GM21717 (cell line): ENCODE data around the gene FGGY.

ENCODE experiments used
- ATAC-seq: cut with Tn5 transposase; IDR thresholded peaks from one replicate; pipeline ENCODE4 v1.9.1; 2021; ENCODE audit warnings: mild to moderate bottlenecking, moderate library complexity; ENCODE audit not compliant: unreplicated experiment

The FGGY gene

DNA sequence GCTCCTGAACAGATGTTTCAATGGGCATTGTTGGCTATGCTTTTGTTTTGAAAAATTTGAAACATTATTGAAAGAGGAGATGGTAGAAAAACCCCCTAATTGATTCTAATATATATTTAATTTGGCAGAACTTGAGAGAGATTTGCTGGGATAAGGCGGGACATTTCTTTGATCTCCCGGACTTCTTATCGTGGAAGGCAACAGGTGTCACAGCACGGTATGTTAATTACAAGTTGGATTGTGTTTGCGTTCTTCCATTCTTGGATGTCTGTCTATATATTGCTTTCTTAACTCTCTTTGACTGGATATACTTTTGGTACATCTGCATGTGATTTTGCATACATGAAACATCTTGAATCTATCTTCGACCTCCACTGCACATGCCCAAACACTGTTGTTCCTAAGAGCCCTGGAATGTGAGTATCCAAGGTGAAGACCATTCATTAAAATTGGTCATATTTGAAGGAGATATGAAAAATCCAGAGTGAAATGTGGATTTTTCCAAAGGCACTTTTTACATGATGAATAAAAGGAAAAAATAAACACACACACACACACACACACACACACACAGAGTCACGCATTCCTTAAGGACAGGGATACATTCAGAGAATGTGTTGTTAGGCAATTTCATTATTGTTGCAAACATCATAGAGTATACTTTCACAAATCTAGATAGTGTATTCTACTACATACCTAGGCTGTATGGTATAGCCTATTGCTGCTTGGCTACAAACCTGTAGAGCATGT, 81.9 kb downstream of the FGGY start:
- no peak for ATAC-seq

DNA sequence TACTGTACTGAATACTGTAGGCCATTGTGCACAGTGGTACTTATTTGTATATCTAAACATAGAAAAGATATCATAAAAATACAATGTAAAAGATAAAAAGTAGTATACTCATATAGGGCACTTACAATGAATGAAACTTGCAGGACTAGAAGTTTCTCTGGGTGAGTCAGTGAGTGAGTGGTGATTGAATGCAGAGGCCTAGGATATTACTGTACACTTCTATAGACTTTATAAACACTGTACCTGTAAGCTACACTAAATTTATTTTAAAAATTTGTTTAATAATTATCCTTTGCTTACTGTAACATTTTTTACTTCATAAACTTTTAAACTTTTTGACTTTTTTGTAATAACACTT, 82.5 kb downstream of the FGGY start:
- no peak for ATAC-seq

DNA sequence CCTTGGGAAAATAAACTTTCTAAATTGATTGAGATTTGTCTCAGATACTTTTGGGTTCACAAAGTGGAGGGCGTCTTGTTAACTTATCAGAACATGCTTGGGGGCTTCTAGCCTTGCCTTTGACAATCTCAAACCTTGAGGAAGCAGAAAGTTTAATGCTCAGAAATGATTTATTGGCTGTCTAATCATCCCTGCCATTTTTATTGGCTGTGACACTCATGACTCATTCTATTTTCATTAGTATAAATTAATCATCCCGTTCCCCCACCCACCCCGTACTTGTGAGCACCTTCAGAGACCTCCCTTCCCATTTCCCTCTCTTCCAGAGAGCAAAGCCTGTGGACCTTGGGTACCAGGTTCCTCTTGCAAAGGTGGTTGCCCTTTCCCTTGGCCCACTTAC, 87.1 kb downstream of the FGGY start:
- no peak for ATAC-seq

DNA sequence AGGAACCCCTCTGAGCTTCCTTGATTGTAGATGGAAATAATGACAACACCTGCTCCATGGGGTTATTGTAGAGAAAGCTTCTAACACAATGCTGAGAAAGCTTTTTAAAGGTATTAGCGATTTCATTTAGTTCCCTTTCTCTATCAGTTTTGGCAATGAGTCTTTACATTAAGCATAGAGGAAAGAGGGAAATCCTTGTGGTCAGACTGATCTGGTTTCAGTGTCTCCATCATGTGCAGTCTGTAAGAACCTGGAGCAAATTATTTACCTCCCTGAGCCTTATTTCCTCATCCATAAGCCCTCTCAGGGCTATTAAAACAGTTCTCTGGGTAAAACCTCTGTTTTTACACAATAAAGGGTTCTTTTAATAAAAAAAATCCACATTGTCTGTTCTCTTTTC, 87.5 kb downstream of the FGGY start:
- no peak for ATAC-seq

DNA sequence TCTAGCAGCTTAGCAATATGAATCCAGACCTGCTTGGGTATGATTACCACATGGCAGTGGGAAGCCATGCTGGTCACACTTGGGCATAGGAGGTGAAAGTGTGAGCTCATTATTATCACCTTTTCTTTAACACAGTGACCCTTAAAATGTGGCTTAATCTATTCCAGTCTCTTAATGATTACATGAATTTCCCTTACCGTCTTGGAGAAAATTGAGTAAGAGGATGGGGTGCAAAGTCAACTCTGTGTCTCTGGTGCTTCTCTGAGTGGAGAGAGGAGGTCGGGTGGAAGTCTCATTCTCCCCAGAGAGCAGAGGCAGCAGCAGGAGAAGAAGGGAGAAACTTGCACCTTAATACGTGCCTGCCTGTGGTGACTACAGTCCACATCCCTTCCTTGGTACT, 91.3 kb downstream of the FGGY start:
- no peak for ATAC-seq

DNA sequence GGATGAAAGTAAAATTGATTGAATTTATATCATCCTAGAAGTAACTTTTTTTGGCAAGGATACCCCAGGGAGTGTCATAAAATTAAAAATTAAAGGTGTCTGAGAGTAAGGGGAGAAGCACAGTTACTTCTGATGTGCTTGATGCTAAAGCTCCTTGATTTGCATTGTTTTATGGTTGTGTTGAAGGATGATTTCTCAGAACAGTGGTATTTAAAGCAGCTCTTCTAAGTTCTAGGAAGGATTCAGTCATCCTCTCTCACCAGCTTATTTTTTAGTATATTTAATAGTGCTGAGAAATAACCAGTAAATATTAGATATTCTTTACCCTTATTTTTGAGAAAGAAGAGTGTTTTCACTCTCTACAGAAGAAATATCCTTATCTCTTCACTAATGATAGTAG, 93.0 kb downstream of the FGGY start:
- no peak for ATAC-seq

DNA sequence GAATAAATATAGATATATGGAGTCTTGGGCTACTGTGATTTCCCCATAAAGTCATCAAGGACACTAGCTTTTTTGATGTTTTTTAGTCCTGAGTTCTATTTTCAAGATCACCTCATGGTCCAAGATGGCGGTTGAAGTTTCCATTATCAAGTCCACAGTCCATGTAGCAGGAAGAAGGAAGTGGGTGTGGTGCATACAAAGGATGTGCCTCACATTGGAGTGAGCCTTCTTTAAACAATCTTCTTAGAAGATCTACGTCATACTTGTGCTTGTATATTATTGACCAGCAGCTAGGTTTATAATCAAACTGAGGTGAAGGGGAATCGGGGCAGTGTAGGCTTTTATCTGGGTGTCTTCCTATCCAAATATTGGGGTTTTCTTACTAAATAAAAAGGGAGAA, 93.4 kb downstream of the FGGY start:
- ATAC-seq: no peak

DNA sequence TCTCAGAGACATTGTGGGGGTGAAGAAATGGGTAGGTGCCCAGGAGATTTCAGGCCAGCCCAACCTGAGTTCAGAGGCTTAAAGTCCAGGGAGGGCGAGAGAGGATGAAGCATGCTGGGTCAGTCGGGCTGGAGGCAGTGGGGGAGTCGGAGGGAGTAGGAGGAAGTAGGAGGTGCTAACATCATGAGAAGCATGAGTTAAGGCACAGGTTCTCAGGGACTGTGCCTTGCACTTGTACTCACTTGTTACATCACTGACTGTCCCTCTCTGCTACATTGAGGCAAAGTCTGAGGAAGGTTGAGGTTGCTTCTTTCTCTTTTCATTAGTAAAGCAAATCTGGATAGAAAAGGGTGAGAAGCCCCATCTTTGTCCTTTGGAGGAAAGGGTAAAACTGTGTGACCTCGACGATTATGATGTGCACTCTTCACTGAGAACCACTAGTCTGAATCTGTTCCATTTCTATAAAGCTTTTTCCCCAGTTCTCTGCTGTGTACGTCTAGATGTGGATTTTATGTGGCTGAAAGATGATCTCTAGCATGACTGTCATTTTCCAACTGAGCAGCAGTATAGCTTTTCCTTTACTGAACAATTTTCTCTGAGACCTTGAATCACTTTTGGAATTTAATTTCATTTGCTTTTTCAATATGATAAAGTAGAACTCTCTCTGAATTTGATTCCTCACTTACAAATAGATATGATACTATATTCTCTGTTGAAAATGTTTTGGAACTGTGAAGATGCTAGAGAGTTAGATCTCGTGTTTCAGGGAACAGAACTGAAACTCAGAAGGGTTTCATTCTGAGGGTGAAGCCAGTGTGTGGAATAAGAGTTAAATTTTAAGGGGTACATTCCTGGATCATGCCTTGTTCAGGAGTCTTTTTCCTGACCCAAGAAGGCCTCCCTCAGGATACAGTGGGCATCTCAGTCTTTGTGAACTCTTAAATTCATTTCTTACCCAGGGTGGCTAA, 94.6 kb downstream of the FGGY start:
- peak; percentile 77 for ATAC-seq

DNA sequence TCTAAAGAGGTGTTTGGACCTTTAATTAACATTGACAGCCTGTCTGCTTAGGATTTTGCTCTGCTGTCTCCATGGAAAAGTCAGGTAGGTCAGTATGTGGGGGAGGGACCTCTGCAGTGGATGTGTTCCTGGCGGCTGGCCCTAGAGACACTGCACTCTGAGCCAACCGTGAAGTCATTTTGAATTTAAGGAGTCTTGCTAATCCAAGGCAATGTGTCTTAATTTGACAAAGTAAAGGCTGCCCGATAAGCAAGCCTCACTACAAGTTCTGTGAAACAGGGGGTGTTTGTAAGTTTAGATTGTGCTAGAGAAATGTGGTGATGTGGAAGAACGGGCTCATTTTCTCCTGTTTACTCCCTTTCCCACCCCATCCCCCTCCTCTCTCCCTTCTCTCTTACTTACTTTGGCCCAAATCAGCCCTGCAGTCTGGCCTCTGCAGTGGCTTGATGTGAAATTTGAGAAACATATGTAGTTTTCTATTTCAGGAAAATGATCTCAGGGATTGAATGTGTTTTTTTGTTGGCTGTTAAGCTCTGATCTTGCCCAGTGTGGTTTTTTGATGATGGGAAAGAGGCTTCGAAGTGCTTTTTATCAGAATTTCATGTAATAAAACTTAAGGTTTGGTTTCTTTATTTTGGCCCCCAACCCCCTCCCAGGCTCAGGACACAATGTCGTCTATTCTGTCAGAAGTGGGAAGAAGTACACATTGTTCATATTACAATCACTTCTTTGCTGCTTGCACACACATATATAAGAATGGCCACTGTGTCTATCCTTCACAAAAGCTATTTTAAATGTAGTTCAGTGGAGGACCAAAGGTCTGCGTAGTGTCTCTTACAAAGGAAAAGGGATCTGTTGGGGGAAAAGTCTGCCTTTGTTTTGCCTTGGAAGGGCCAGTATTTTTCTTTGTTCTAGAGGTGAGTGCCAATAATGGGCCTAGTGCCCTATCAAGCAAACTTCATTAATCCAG, 96.6 kb downstream of the FGGY start:
- ATAC-seq: no peak

DNA sequence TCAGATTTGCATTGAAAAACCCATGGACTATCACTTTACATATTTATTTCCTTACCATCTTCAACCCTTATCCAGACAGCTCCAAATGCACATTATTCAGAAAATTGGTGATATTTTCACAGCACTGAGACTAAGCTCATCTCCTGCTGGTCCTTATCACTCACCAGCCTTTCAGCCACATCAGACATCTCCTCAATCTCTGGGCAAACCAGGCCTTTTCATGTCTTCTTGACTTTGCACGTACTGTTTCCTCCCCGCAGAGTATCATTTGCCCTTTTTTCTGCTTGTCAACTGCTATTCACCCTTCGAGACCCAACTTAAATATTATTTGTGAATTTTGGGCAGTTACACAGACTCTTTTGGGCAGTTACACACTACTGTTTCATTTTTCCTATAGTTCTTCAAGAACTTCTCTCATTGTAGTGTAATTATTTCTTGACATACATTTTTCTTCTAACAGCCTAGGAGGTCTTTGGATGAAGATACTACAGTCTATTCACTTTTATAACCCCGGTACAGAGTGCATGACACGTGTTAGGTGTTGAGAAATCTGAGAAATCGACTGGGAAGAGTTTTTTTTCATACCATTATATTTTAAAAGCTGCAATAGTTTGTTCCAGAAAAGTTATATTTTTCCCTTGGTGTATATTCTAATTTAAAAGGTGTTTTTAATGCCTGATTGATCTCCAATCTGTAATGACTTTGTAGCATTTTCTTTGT, 98.0 kb downstream of the FGGY start:
- no peak for ATAC-seq

DNA sequence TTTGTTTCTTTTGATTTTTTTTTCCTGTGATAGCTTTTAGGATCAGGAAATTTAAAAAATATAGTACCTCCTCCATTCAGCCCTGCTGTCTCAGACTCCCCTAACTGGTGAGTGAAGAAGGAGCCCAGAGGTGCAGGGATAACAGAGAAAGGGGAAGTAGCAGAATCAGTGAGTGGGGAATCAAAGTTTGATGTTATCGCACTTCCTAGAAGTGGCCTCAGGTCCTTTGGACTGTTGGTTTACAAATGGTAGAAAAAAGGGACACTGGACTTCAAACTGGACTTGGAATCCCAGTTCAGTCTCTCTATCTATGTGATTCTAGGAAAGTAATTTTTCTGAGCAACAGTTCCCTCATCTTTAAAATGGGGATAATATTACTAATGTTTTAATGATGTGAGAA, 99.5 kb downstream of the FGGY start:
- no peak for ATAC-seq

DNA sequence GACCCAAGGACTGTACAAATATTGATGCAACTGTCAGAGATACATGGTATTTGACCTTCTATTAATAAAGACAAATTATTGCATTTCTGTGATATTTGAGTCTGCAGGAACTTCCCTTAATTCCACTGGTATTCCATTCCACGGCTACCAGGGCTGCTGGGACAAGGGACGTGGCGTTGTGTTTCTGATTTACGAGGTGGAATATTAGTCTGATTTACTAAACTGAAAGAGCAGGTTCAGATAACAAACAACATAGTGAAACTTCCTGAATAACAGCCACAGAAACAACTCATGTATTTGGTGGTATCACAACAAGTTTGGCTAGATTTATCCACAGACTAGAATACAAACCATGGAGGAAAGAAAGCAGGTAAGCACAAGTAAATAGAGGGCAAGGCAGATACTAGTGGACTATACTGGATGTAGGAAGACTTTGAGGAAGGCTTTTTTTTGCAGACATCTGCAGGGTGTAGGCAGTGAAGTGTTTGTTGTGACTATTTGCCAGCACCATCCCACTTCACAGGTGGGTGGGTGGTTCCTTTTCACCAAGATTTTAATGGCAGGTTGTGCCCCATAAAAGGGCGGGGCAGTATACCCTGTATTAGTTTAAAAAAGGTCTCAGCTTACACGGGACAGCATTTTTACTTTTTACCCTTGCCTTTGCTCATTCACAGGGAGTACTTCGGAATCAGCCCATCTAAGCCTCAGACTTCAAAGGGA, 100.4 kb downstream of the FGGY start:
- no peak for ATAC-seq

DNA sequence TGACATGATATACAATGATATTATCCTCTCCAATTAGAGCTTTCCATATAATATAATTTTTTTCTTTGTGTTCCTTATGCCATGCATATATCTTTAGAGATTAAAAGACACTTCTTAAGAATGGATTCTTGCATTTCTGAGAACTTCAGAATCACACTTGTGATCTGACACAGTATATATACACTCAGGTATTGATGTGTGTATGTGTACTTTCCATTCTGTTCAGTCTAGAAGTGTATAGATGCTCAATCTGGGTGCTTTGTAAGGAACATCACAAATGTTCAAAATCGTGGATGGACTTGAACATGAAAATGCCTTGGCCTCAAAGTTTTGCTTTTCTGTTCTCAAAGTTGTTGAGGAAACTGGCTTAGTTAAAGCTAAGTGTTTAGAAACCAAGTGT, 102.7 kb downstream of the FGGY start:
- ATAC-seq: no peak

DNA sequence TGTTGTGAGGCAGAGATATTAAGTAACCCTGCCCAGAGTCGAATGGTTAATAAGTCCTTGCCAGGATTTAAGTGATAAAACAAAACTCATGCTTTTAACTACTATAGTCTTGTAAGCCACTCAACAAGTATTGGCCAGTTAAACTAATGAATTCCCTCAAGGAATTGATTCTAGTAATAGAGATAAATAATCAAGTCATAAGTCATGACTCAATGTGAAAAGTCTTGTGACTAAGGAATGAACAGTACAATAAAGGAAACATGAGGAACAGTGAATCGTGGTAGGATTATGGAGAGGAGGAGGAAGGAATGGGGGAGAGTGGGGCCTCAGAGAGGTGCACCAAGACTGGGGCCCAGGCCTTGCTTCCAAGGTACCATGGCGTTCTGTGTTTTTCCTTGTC, 104.7 kb downstream of the FGGY start:
- ATAC-seq: no peak

DNA sequence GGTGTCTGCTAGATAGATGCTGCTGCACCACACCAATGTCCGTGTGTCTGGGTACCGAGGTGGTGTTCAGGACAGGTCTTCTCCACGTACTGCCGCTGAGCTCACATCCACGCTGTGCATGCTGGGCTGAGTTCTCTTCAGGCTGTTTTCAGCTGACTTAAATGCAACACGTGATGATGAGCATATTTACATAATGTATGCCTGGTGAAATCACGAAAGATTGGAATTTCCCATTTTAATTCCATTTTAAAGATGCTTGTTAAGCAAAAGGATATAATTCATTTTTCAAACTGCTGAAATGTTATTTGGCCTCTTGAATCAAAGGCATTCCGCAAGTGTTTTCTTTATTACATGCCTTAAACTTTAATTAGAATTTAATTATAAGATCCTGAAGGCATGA, 107.9 kb downstream of the FGGY start:
- ATAC-seq: no peak

DNA sequence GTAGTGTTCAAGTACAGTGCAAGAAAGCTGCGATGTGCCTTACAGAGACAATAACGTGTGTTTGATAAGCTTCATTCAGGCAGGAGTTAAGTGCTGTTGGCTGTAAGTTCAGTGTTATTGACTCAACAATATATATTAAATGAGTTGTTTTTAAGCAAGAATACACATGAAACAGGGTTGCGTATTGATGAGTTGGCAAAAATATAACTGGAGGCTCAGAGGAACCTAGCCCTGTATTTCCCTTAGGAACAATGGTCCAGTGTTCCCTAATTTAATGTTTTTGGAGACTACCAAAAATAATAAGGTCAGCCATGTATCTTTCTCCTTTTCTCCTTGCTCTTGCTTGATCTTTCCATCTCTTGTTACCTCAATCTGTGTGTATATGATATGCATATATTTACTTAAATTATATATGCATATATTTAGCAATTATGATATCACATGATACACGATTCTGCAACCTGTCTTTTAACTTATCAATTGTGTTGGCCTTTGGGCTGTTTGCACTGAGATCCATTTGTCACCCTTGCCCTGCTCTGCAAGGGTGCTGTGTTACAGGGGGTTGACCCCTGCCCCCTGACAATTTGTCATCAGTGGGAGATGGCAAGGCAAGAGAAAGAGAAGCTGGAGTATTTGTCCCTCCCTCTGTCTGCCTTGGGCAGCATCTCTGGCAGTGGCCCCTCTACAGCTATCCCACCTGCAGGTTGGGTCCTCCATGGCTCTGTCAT, 109.7 kb downstream of the FGGY start:
- no peak for ATAC-seq

DNA sequence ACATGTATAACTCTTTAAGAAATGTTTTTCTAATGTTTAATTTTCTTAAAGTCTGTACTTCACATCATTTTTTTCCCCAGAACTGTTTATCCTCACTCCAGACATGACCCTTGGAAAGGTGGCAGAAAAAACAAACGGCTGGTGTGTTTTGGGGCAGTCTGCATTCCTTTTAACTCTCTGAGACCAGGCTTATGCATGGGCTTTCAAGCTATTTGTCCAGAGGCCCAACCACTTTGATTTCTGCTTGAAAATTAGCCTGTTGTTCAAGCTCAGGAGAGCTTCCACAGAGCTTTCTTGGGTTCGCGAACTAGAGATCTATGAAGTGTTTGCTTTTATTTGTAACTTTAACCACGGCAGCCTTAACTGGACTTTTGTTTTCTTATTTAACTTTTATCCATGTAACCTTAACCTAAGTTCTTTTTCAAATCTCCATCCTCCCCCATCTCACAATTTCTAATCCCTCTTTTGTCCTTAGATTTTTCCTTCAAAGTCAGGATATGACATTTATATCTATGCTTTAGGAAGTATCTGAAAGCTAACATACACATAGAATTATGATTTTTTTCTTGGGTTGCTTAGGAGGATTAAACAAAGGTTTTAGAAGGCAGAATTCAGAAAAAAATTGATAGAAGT, 111.8 kb downstream of the FGGY start:
- ATAC-seq: no peak

DNA sequence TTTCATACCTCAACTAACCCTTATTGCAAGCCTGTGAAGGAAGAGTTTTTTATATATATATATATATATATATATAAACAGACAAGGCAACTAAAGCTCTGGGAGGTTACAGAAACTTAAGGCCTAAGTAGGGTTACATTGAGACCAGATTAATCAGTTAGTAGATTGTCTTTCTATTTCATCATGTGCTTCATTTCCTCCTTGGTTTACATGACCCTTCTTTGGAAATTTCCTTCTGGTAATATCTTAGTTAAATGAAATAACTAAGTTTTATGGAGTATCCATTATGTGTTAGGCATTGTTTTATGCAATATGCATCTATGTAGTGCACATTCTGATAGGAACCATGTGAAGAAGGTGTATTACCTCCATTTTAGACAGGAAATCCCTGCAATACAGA, 112.7 kb downstream of the FGGY start:
- no peak for ATAC-seq

DNA sequence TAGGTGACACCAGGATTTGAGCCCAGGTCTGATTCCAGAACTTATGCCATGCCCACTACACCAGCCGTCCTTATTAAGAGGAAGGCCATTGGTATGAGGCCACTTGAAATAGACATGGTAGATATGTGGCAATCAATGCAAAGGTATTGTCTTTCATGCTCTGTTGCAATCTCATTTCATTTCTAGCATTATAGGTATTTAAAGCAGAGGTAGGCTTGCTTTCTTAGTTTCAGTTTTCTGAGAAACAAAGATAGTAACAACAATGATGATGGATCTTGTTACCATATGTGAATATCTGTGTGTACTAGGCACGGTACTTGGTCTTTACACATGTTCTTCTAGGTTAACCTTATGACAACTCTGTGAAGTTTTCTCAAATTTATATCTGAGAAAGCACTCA, 113.1 kb downstream of the FGGY start:
- peak; percentile 68 for ATAC-seq
